Measurements from ENCODE around the gene KCTD4.

Gene KCTD4

GRCh38 chr13:45156565-45157361, 44.1 kb downstream of the KCTD4 start:
- H3K4me1 ChIP-seq (ENCODE audit: control insufficient read depth, insufficient read depth, low read length) = no peaks in the 10 kb centered on the region
- H3K27me3 ChIP-seq (ENCODE audit: control insufficient read depth, insufficient read depth, low read length) = no peaks in the 10 kb centered on the region
- H3K27ac ChIP-seq (ENCODE audit: low read depth, low read length) = no peak overlapping the region
- no peak overlapping the region for H3K4me3 ChIP-seq (ENCODE audit: low read length)
- H3K9ac ChIP-seq (ENCODE audit: low read length) = no peak overlapping the region
- no peaks in the 10 kb centered on the region for H3K36me3 ChIP-seq (ENCODE audit: control insufficient read depth, insufficient read depth, low read length)

DNA sequence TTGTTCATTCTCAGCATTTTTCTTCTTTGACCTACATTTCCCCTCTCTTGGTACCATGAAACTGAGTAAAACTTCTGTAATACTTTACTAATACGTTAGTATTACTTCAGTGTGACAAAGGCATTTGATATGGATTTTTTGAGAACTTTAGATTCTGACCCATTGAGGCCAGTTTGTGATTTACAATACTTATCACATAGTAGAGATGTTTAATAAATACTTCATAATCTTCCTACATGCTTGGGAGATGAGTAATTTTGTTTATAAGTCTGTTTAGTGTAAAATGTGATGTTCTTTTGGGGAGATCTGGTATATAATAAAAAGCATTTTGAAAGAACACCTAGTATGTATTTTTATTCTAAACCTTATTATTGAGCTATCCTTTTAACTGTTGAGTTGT, 50.9 kb downstream of the KCTD4 start:
- no peak overlapping the region for H3K9ac ChIP-seq (ENCODE audit: low read length)
- H3K4me1 ChIP-seq (ENCODE audit: control insufficient read depth, insufficient read depth, low read length) = no peaks in the 10 kb centered on the region

GRCh38 chr13:45143346-45143751, 57.5 kb downstream of the KCTD4 start:
- H3K4me3 ChIP-seq (ENCODE audit: low read length) = no peak overlapping the region
- H3K27me3 ChIP-seq (ENCODE audit: control insufficient read depth, insufficient read depth, low read length) = no peaks in the 10 kb centered on the region
- H3K27ac ChIP-seq (ENCODE audit: low read depth, low read length) = no peak overlapping the region
- no peak overlapping the region for H3K9ac ChIP-seq (ENCODE audit: low read length)
- no peaks in the 10 kb centered on the region for H3K4me1 ChIP-seq (ENCODE audit: control insufficient read depth, insufficient read depth, low read length)
- no peaks in the 10 kb centered on the region for H3K36me3 ChIP-seq (ENCODE audit: control insufficient read depth, insufficient read depth, low read length)

More for the DNA sequence above, 50.9 kb downstream of the KCTD4 start:
- H3K4me3 ChIP-seq (ENCODE audit: low read length) = no peak overlapping the region
- no peaks in the 10 kb centered on the region for H3K27me3 ChIP-seq (ENCODE audit: control insufficient read depth, insufficient read depth, low read length)
- no peaks in the 10 kb centered on the region for H3K36me3 ChIP-seq (ENCODE audit: control insufficient read depth, insufficient read depth, low read length)
- no peak overlapping the region for H3K27ac ChIP-seq (ENCODE audit: low read depth, low read length)

Measured in rectal smooth muscle tissue (tissue), 1 donor.